Endothelial cell (in vitro differentiated cells): ENCODE results near the gene PLXNB2. TPM values are rescaled to one million over a fixed set of nuclear protein-coding genes. Genes with fewer than 3 reads are reported as not detected.
A peak's percentile ranks its signal among the peaks of the same experiment; 100 is the strongest.

Source experiments
- DNase-seq: peaks from one replicate; pipeline ENCODE4 v3.0.0; 2021; ENCODE audit warnings: low spot score
- H3K27ac Mint-ChIP-seq: one replicate; pipeline ENCODE4 v1.8.0; 2021; ENCODE audit warnings: mixed read lengths, inconsistent platforms; ENCODE audit not compliant: unreplicated experiment
- H3K27me3 Mint-ChIP-seq: one replicate; pipeline ENCODE4 v1.8.0; 2021; ENCODE audit warnings: mild to moderate bottlenecking, moderate library complexity, mixed read lengths, inconsistent platforms; ENCODE audit not compliant: unreplicated experiment
- H3K36me3 Mint-ChIP-seq: one replicate; pipeline ENCODE4 v1.8.0; 2021; ENCODE audit warnings: mild to moderate bottlenecking, low read depth, mixed read lengths, inconsistent platforms; ENCODE audit not compliant: unreplicated experiment
- H3K4me1 Mint-ChIP-seq: one replicate; pipeline ENCODE4 v1.8.0; 2021; ENCODE audit warnings: mild to moderate bottlenecking, mixed read lengths, inconsistent platforms; ENCODE audit not compliant: unreplicated experiment
- H3K4me3 Mint-ChIP-seq: one replicate; pipeline ENCODE4 v1.8.0; 2021; ENCODE audit warnings: mild to moderate bottlenecking, mixed read lengths, inconsistent platforms; ENCODE audit not compliant: unreplicated experiment
- H3K9me3 Mint-ChIP-seq: one replicate; pipeline ENCODE4 v1.8.0; 2021; ENCODE audit warnings: mixed read lengths, inconsistent platforms; ENCODE audit not compliant: unreplicated experiment
- total RNA-seq: library from RNA; stranded (reverse); fragmentation: NEBNext Ultra II Directional; extraction: Animal tissue kit (Norgen Biotek cat#: 25700); gene quantifications from one replicate; pipeline ENCODE4 v1.2.1, GENCODE V29; 2021; ENCODE audit not compliant: unreplicated experiment
- TF ChIP-seq, protein P1 (sequence below): fragments of 200-600 bp; sonication (generic); IDR thresholded peaks from one replicate; pipeline ENCODE4 v1.5.0; 2021; ENCODE audit warnings: antibody characterized with exemption; ENCODE audit not compliant: unreplicated experiment

Gene PLXNB2
- total RNA-seq, 1 donor from 2014 or later = 96.5 TPM

DNA sequence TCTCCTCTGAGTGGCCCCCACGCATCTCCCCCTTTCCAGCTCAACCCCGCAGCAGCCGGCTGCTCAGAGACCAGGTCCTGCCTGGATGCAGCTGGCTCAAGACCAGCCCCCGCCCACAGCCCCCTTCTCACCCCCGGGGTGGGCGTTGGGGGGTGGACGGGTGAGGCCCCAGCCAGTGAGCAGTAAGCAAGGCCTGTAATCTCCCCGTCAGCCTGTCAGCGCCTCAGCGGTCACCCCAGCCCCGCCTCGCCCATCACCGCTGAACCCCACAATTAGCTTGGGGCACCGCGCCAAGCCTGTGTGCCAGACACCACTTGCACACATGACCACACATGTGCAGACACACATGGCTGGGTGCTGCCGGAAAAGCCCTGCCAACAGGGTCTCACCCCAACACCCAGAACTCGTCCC is 5.9 kb downstream of the PLXNB2 start:
- Mint-ChIP-seq H3K36me3 (no peaks in the 10 kb centered on the region), H3K27ac (no peak overlapping the region), H3K27me3 (peaks cover 19% of the 10 kb centered on the region), H3K4me3 (no peak overlapping the region), H3K4me1 (peaks cover 8% of the 10 kb centered on the region), H3K9me3 (no peaks in the 10 kb centered on the region)
- TF ChIP-seq, protein P1, sequence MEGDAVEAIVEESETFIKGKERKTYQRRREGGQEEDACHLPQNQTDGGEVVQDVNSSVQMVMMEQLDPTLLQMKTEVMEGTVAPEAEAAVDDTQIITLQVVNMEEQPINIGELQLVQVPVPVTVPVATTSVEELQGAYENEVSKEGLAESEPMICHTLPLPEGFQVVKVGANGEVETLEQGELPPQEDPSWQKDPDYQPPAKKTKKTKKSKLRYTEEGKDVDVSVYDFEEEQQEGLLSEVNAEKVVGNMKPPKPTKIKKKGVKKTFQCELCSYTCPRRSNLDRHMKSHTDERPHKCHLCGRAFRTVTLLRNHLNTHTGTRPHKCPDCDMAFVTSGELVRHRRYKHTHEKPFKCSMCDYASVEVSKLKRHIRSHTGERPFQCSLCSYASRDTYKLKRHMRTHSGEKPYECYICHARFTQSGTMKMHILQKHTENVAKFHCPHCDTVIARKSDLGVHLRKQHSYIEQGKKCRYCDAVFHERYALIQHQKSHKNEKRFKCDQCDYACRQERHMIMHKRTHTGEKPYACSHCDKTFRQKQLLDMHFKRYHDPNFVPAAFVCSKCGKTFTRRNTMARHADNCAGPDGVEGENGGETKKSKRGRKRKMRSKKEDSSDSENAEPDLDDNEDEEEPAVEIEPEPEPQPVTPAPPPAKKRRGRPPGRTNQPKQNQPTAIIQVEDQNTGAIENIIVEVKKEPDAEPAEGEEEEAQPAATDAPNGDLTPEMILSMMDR = no peak
- no peak for DNase-seq

DNA sequence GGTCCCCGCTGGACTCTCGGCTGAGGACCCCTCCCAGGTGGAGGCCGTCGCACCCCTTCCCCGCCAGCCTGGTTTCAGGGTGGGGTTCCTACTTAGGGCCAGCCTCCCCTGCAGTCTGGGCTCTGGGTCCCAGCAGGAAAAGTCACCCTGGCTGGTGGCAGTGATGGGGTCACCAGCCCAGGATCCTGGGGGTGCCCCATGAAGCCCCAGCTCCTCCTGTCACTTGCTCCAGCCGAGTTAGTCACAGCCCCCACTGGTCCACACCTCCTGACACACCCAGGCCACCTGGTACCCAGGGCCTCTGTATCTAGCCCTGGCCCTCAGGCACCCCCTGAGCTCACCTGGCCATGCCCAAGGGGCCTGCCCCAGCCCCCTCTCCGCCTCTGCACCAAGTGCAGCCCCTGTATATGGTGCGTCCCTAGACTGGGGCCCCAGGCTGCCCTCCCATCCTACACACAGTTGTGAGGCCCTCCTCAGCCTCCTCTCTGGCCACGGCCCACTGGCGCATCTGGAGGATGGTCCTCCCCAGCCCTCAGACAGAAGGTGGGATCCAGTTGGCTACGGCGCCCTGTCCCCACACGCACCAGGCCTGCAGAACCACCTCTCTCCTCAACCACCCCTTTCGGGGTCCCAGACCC is 6.7 kb downstream of the PLXNB2 start:
- TF ChIP-seq, protein P1 = no peak
- H3K27ac Mint-ChIP-seq = peak overlapping the region; percentile 24
- H3K4me1 Mint-ChIP-seq = peaks cover 2% of the 10 kb centered on the region
- H3K4me3 Mint-ChIP-seq = no peak overlapping the region
- H3K27me3 Mint-ChIP-seq = peaks cover 18% of the 10 kb centered on the region
- no peak for DNase-seq
- no peaks in the 10 kb centered on the region for H3K36me3 Mint-ChIP-seq
- no peaks in the 10 kb centered on the region for H3K9me3 Mint-ChIP-seq

DNA sequence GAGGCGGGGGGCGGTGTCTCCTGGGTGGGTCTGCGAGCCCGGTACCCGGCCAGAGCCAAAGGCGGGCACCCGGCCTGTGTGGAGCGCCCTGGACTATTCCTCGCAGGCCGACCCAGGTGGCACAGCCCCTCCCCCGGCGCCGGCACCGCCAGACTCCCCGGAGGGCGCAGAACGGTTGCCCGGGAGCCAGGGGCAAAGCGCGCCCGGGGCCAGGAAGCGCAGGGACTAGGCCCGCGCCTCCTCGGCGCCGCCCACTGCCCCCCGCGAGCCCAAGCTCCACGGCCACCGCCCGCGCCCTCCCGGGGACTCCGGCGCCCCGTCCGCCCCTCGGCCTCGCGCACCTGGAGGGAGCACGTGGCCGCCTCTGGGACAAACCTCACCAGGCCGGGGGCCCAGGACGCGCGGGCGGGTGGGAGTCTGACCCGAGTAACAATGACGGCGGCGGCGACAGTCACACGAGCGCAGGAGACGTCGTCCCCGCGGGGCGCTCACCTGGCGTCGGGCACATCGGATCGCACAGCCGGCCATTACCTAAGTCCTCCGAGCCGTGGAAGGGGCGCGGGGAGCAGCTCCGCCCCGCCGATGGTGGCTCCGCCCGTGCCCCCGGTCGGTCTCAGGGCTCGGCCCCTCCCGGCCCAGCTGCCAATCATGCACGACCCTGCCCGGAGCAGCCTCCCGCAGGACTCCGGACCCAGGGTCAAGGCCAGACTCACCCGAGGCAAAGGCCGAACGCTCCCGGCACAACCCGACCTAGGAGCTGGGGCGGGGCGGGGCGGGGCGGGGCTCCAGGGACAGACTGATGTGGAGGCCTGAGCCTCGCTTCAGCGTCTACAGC is 7.4 kb downstream of the PLXNB2 start:
- Mint-ChIP-seq H3K4me3 (no peak overlapping the region), H3K4me1 (peaks cover 2% of the 10 kb centered on the region), H3K9me3 (no peaks in the 10 kb centered on the region), H3K27me3 (peaks cover 20% of the 10 kb centered on the region), H3K27ac (no peak overlapping the region), H3K36me3 (no peaks in the 10 kb centered on the region)
- TF ChIP-seq, protein P1 = no peak
- DNase-seq = peak; percentile 22

DNA sequence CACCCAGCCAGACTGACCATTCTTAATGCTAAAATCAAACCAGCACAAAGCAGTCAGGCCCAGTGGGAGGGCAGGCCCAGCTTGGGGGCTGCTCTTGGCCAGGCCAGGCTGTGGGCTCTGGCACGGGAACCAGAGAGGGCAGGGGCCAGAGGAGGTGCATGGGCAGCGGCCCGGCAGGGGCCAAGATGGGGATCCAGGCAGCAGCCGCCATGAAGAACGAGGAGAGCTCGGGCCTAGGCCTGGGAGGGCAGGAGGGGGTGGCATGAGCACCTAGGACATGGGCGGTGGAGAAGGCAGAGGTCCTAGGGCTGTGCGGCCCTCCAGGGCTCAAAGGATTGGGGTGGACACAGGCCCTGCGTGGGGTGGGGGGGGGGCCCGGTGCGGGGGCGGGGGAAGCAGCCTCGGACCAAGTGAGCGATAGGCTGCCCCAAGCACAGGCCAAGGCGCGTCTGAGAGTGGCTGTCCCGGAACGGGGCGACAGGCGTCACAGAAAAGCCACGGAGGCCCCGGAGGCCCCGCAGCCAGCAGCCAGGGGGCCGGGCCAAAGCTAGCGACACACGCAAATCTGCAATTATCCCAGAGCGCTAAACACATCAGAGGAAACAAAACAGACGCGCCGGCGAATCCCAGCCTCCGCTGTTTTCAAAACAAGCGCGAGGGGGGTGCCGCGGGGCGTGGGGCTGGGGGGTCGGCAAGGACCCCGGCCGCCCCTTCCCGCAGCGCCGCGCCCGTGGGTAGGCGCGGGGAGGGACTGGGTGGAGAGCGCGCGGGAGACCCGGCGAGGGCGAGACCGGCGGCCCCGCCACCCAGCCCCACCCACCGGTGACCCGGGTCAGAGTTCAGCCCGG is 8.3 kb downstream of the PLXNB2 start:
- Mint-ChIP-seq H3K36me3 (no peaks in the 10 kb centered on the region), H3K9me3 (no peaks in the 10 kb centered on the region), H3K4me1 (peaks cover 2% of the 10 kb centered on the region), H3K27me3 (peaks cover 21% of the 10 kb centered on the region), H3K4me3 (no peak overlapping the region), H3K27ac (no peak overlapping the region)
- TF ChIP-seq, protein P1 = no peak
- DNase-seq = no peak
